ENCODE data around the gene MPP3.
A peak's percentile ranks its signal among the peaks of the same experiment; 100 is the strongest.

The MPP3 gene

GRCh38 chr17:43778337-43779144, 54.4 kb downstream of the MPP3 start, which contains the start of gene DUSP3:
DUSP3 (minus strand) TSS chr17:43778977; CDS start chr17:43778924, 53 bp downstream.
- peak within 1 kb of the TSS; percentile 62 for H3K4me2 ChIP-seq (ENCODE audit: low read depth, low read length, poor library complexity, severe bottlenecking)
- no peaks in the 10 kb centered on the region for H3K27me3 ChIP-seq (ENCODE audit: low read length)
- peak within 1 kb of the TSS; percentile 30 for H3K9ac ChIP-seq (ENCODE audit: low read length)
- no peaks in the 10 kb centered on the region for H3F3A ChIP-seq (ENCODE audit: insufficient read depth)
- peak within 1 kb of the TSS; percentile 45 for H2AFZ ChIP-seq (ENCODE audit: low read depth, low read length, severe bottlenecking)
- H4K20me1 ChIP-seq (ENCODE audit: low read depth, low read length): no peaks in the 10 kb centered on the region
- no peaks in the 10 kb centered on the region for H3K79me2 ChIP-seq (ENCODE audit: insufficient read depth, low read length)
- H3K4me3 ChIP-seq (ENCODE audit: insufficient read depth, low read length, poor library complexity, severe bottlenecking): peak within 1 kb of the TSS; percentile 48
- no peaks in the 10 kb centered on the region for H3K36me3 ChIP-seq (ENCODE audit: low read length)
- H3K9me2 ChIP-seq (replicated peaks; ENCODE audit: insufficient read depth, low read length): no peaks in the 10 kb centered on the region
- no peaks in the 10 kb centered on the region for H3K9me3 ChIP-seq (ENCODE audit: insufficient read depth, low read length)
- TF ChIP-seq EZH2phosphoT487 (conservative IDR thresholded peaks at IDR 0.05; ENCODE audit: low read length) (no peak), CTCF (IDR thresholded peaks at IDR 0.05; ENCODE audit: insufficient read depth, low read length, poor library complexity, severe bottlenecking) (no peak)
- H3K27ac ChIP-seq (ENCODE audit: low read depth, low read length): no peak within 1 kb of the TSS

- no peaks in the 10 kb centered on the region for H3F3A ChIP-seq (ENCODE audit: insufficient read depth)
- no peak overlapping the region for H3K9ac ChIP-seq (ENCODE audit: low read length)
- H3K4me3 ChIP-seq (ENCODE audit: insufficient read depth, low read length, poor library complexity, severe bottlenecking): no peak overlapping the region
- no peak for TF ChIP-seq CTCF (IDR thresholded peaks at IDR 0.05; ENCODE audit: insufficient read depth, low read length, poor library complexity, severe bottlenecking)
- no peak for TF ChIP-seq EZH2phosphoT487 (conservative IDR thresholded peaks at IDR 0.05; ENCODE audit: low read length)
- H3K9me2 ChIP-seq (replicated peaks; ENCODE audit: insufficient read depth, low read length): no peaks in the 10 kb centered on the region
- no peaks in the 10 kb centered on the region for H4K20me1 ChIP-seq (ENCODE audit: low read depth, low read length)
- no peaks in the 10 kb centered on the region for H3K36me3 ChIP-seq (ENCODE audit: low read length)
- H3K79me2 ChIP-seq (ENCODE audit: insufficient read depth, low read length): no peaks in the 10 kb centered on the region
- no peaks in the 10 kb centered on the region for H3K9me3 ChIP-seq (ENCODE audit: insufficient read depth, low read length)
- H3K27ac ChIP-seq (ENCODE audit: low read depth, low read length): no peak overlapping the region
- H3K4me2 ChIP-seq (ENCODE audit: low read depth, low read length, poor library complexity, severe bottlenecking): no peak overlapping the region
- no peaks in the 10 kb centered on the region for H3K27me3 ChIP-seq (ENCODE audit: low read length)
- no peak overlapping the region for H2AFZ ChIP-seq (ENCODE audit: low read depth, low read length, severe bottlenecking)
Observed at GRCh38 chr17:43774304-43775250, 58.4 kb downstream of the MPP3 start.

- no peaks in the 10 kb centered on the region for H3K9me3 ChIP-seq (ENCODE audit: insufficient read depth, low read length)
- H3K27me3 ChIP-seq (ENCODE audit: low read length): no peaks in the 10 kb centered on the region
- no peak overlapping the region for H3K4me2 ChIP-seq (ENCODE audit: low read depth, low read length, poor library complexity, severe bottlenecking)
- no peak overlapping the region for H2AFZ ChIP-seq (ENCODE audit: low read depth, low read length, severe bottlenecking)
- H3K27ac ChIP-seq (ENCODE audit: low read depth, low read length): no peak overlapping the region
- no peaks in the 10 kb centered on the region for H3K9me2 ChIP-seq (replicated peaks; ENCODE audit: insufficient read depth, low read length)
- no peaks in the 10 kb centered on the region for H3F3A ChIP-seq (ENCODE audit: insufficient read depth)
- no peaks in the 10 kb centered on the region for H3K79me2 ChIP-seq (ENCODE audit: insufficient read depth, low read length)
- no peaks in the 10 kb centered on the region for H4K20me1 ChIP-seq (ENCODE audit: low read depth, low read length)
- TF ChIP-seq EZH2phosphoT487 (conservative IDR thresholded peaks at IDR 0.05; ENCODE audit: low read length) (no peak), CTCF (IDR thresholded peaks at IDR 0.05; ENCODE audit: insufficient read depth, low read length, poor library complexity, severe bottlenecking) (no peak)
- no peaks in the 10 kb centered on the region for H3K36me3 ChIP-seq (ENCODE audit: low read length)
- no peak overlapping the region for H3K4me3 ChIP-seq (ENCODE audit: insufficient read depth, low read length, poor library complexity, severe bottlenecking)
- no peak overlapping the region for H3K9ac ChIP-seq (ENCODE audit: low read length)
Observed at GRCh38 chr17:43772877-43773648, 59.9 kb downstream of the MPP3 start.

All from SU-DHL-6 (cell line).